Activated CD4-positive, alpha-beta T cell treated with anti-CD3 and anti-CD28 coated beads, Interleukin-2, amount 50 U/mL, for 48 hours (primary cell): ENCODE measurements around the gene KCNQ2.

Experiments used
- DNase-seq, 2 experiments: peaks; one replicate each; pipeline ENCODE4 v3.0.0-alpha.2; 2020

The KCNQ2 gene

DNA sequence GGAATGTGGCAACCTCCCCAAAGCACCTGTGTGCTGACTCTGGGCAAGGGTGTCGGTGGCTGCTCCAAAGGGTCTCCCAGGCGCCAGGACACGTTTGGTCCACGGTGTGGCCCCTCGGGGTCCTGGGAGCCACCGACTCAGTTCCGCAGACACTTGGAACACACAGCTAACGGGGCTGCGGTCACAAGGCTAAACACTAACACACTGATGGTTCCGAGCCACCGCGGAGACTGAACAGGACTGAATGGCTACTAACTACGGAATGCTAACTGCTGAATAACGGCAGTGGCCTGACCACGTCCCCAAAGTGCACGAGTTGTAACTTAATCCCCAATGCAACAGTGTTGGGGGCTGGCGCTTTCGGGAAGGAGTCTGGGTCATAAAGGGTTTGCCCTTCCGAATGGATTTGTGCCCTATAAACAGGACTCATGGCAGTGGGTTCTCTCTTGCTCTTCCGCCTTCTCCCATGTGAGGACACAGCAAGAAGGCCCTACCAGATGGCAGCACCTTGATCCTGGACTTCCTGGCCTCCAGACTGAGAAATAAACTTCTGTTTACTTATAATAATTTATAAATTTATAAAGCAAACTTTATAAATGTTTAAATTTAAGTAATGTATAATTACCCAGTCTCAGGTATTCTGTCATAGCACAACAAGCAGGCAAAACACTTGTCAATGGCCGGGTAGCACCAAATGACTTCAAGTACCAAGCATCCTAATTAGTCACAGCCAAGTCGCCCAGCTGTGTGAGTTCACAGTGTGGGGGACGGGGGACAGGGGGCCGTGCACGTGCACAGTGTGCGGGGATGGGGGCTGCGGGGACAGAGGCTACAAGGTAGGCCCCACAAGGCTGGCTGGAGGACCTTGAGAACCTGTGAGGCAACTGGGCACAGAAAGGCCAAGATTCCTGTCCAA is 28.7 kb upstream of the KCNQ2 start:
- no peak for DNase-seq

DNA sequence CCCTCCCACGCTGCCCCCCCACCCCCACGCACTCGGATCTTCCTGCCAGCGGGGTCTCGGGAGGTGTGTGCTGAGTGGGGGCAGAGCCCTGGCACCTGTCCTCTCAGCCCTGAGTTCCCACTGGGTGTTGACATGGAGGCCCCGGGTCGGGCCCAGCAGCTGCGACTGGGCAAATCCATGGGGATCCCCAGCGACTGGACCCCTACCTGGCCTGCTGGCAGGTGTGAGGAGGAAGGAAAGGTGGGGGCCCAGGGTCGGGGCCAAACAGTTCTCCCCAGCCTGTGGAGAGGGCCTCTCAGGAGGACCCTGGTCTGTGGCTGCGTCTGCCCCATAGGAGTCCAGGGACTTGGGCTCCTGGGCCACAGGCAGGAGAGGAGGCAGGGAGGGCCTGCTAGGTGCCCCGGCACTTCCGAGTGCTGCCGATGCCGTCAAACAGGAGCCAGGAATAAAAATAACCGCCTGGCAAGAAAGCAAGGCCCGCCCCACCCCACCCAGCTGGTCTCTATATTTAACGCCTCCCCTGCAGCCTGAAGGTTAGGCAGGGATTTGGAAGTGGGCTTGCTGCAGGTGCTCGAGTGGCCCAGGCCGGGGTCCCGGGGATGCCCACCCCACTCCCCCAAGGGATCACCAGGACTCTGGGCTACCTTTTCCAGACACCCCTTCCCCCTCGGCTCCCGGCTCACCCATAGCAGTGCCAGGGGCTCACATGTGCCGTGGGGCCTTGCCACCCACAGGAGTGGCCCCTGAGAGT is 27.9 kb upstream of the KCNQ2 start:
- no peak for DNase-seq

DNA sequence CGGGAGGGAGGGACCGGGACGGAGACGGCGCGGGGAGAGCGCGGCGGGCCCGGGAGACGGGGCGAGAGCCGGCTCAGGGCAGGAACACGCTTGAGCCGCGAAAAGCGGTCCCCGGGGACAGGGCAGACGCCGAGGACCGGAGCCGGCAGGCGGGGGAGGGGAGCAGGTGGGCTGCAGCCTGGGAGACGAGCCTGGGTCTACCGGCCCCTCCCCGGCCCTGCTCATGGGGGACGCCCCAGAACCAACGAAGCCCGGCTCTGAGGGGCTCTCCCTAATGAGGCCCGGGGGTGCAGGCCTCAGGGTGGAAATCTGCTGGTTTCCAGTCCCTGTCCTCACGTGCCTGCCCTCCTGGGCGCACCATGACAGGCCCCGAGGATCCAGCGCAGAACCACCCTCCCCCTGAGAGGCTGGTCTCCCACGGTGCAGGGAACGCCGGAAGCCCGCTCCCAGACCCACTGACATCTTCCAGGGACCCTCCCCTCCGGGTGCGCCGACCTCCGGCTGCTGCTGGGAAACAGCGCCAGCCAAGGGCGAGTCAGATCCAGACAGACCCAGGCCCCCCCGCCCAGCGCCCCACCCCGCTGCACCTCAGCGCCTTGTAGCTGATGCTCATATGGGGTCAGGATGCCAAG is 27.0 kb upstream of the KCNQ2 start:
- DNase-seq = no peak

DNA sequence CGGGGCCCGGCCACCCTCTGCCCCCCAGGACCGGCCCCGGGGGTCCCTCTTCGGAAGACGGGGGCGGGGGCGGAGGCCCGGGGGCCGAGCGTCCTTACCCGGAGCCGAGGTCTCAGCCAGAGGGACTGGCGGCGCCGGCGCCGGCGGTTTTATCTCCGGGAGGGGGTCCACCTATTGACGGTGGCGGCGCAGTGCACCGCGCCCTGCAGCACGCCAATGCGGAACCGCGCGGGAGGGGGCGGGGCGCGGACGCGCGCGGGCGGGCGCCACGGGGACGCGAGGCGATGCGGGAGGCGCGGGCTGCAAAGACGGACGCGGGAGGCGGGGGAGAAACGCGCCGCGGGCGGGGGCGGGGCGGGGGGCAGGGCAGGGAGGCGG is 26.5 kb upstream of the KCNQ2 start, which contains the start of gene EEF1A2:
Gene EEF1A2 (minus strand): TSS at position 124 of the 378 bp plus-strand sequence. CDS start 1,320 bp downstream, outside the sequence.
- DNase-seq = no peak

DNA sequence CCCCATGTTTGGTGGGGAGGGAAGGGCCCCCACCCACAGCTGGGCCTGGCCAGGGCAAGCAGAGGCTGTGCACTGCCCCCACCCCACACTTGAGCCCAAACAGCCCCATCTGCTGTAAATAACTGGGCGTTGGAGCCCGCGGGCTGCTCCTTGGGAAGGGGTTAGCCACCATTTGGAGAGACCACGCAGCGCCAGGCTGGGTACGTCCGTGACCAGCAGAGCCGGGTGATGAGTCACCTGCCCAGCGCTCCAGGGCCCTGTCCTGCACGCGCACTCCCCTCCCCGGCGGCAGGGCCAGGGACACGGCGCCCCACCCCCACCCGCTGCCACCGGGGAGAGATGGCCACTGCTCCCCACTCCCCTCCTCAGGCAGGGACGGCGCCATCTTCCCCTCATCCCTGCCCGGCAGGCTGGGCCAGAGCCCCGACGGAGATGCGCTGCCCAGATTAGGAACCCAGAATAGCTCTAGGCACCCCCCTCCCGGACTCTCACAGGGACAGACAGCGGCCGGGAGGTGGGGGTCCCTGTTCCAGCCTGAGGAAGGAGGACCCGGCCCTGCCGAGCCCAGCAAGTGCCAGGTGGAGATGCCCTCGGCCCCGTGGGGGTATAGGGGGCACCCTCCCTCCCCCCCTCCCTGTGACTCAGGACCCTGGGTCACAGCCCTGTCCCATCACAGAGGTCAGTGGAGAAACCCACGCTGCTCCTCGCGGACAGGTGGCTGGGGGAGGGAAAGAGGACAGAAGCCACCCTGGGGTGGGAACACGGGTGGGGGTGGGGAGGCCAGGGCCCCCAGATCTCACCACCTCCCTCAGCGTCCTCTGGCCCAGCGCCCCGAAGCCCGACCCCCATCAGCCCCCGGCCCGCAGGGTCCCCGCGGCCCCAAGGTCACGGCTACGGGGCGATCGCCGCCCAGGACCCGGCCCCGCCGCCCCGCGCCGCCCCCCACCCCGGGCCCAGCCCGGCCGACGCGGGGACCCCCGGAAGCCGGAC is 25.8 kb upstream of the KCNQ2 start:
- no peak for DNase-seq

DNA sequence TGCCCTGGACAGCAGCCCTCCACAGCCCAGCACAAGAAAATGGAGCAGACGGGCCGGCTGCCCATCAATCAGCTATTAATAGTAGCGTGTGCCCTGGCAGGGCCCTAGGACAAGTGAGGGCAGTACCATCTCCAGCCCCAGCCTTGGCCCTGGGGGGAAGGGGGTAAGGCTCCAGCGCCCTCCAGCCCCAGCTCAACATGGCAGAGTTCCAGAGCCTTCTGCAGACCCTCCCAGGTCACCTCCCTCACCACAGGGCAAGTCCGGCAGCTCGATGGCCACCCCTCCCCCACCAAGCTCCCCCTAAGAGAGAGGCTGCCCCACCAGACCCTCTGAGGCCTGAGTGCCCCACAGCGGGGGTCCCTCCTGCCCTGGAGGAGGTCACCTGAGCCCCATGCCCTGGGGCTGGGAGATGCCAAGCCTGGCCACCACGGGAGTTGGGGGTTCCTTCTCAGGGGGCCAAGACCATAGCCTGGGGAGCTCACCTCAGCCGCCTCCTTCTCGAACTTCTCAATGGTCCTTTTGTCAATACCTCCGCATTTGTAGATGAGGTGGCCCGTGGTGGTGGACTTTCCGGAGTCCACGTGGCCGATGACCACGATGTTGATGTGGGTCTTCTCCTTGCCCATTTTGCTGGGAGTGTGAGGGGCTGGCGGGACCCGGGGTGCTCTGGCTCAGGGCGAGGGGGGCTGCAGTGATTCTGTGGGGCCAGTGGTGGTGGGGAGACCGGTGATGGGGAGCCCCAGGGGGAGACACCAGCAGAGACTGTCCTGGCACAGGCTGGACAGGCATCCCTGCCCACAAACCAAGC is 24.9 kb upstream of the KCNQ2 start:
- DNase-seq = no peak

DNA sequence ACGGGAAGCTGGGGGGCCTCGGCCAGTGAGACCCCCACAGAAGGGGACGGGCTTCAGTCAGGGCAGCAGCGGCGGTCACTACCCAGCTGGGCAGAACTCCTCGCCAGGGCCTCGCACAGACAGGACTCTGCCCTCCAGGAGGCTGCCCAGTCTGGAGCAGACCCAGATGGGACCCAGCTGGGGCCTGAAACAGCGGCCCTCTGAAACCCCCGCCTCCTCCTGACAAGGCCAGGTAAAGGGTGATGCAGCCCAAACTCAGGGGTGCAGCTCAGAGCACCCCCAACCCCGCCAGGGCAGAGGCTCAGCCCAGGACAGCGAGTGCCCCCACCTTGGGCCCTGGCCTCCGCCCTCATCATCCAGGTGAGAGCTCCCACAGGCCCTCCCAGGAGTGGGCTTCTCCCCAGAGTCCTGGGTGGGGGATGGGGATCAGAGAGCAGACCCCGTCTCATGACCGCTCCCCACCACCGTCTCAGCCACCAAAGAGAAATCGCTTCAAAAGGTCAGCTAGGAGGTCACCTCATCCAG is 24.2 kb upstream of the KCNQ2 start:
- DNase-seq = no peak

DNA sequence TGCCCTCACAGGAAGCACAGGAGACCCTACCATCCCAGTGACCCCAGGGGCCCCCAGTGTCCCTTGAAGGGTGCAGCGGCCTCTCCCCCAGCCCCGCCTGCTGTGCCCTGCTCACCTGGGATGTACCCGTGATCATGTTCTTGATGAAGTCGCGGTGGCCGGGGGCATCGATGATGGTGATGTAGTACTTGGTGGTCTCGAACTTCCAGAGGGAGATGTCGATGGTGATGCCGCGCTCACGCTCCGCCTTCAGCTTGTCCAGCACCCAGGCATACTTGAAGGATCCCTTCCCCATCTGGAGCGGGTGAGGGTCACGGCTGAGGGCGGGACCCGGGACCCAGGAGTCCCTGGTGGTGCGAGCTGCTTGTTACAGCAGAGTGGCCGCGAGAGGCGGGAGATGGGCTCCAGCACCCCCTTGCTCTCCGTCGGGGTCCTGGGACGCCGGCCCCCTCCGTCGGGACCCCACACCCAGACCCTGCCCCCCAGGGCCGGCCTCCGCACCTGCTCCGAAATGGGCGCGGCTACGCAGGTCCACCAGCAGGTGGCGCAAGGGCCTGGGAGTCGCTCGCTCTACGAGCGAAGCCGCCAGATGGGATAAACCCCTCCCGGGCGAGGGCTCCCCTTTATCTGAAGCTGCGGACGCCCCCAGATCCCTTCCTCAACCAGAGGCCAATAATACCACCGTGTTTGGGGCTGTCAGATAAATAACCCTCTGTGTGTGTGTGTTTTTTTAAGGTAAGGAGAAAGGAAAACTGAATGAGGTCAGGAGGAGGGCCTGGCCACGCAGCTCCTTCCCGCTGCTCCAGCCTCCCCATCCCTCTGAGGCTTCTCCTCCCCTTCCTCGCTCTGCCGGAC is 23.5 kb upstream of the KCNQ2 start:
- DNase-seq = peak; percentile 78 to 82

DNA sequence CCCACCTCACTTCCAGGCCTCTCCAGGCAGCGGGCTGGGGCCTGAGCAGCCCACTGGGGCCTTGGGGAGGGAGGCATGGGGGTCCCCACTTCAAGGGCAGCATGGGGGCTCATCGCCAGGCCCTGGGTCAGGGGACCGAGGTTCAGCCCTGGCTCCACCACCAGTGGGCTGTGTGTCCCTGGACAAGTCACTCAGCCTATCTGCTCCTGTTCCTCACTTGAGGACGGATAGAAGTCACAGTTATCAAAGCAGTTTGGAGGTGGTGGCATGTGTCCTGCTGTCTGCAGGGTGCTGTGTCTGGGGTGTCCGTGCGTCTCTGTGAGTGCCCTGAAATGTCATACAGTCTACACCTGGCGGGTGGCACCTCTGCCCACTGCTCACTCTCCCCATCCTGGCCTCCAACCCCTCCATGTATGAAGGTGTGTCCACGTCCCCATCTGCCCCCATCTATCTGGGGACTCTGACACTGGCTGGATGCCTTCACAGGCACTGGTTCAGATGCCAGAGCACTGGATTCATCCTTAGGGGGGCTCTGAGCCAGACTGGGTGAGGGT is 22.8 kb upstream of the KCNQ2 start:
- no peak for DNase-seq

DNA sequence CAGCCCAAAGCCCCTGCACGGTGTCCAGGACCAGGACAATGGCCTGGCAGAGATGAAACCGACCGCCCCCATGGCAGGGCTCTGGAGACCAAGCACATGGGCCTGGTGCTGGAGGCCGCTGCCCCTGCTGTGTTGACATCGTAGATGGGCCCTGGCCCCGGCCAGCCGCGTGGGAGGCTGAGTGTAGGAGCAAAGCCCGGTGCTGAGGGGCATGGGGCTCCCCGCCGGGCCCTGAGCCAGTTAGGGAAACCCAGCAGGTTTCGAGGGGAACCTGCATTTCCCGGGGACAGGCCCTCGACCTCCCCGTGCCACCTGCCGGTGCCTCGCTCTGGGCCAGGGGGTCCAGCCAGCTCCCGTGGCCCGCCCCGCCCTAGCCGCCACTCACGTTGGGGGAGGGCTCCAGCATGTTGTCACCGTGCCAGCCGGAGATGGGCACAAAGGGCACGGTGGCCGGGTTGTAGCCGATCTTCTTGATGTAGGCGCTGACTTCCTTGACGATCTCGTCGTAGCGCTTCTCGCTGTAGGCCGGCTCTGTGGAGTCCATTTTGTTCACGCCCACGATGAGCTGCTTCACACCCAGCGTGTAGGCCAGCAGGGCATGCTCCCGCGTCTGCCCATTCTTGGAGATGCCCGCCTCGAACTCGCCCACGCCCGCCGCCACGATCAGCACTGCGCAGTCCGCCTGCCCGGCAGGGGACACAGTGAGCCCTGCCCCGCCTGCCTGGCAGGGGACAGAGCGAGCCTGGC is 22.1 kb upstream of the KCNQ2 start:
- DNase-seq = no peak

DNA sequence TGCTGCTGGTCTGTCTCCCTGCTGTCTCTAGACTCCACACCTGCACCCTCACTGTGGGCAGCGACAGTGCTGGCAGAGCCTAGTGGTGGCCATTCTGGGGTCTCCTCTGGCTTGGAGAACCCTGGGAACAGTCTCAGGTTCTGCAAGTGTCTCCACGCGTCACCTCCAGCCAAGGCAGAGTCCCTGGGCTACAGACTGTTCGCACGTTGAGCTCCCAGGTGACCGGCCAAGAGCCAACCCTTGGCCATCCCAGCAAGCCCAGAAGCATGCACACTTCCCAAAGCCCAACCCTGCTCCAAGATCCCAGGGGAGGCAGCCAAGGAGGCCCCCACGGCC is 21.6 kb upstream of the KCNQ2 start:
- no peak for DNase-seq

DNA sequence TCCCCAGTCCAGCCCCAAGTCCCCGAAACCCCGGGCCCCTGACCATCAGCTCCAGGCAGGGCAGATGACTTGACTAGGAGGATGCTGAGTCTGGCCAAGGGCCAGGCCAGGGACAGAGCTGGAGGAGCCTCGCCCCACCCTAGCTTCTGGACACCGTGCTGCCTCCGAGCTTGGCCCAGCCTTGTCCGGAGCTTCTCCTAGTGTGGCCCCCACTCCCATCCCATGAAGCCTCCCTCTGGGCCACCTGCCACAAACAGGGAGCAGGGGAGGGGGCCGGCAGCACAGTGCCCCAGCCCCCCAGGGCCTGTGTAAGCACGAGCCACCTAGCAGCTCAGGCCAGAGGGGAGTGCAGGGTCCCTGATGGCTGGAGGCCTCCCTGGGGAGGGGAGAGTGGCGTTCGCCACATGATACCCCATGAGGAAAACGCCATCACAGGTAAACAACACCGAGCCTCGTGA is 21.1 kb upstream of the KCNQ2 start:
- DNase-seq = no peak

DNA sequence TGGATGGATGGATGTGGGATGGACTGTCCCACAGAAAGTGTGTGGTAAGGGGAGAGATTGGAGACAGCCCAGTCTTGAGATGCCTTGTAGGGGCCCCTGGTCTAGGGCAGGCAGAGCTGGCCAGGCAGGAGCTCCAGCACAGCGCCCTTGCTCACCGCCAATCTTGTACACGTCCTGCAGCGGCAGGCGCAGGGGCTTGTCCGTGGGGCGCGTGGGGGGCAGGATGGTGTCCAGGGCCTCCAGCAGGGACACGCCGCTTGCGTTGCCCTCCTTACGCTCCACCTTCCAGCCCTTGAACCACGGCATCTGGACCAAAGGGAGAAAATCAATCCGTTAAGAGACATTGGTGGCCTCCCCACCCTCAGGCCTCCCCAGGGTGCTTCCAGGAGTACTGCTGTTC is 20.5 kb upstream of the KCNQ2 start:
- no peak for DNase-seq

DNA sequence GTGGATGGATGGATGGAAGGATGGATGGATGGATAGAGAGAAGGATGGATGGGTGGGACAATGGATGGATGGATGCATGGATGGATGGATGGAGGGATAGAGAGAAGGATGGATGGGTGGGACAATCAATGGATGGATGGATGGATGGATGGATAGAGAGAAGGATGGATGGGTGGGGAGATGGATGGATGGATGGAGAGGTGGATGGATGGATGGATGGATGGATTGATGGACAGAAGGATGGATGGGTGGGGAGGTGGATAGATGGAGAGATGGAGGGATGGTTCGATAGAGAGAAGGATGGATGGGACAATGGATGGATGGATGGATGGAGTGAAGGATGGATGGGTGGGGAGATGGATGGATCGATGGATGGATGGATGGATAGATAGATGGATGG is 20.1 kb upstream of the KCNQ2 start:
- DNase-seq = no peak

DNA sequence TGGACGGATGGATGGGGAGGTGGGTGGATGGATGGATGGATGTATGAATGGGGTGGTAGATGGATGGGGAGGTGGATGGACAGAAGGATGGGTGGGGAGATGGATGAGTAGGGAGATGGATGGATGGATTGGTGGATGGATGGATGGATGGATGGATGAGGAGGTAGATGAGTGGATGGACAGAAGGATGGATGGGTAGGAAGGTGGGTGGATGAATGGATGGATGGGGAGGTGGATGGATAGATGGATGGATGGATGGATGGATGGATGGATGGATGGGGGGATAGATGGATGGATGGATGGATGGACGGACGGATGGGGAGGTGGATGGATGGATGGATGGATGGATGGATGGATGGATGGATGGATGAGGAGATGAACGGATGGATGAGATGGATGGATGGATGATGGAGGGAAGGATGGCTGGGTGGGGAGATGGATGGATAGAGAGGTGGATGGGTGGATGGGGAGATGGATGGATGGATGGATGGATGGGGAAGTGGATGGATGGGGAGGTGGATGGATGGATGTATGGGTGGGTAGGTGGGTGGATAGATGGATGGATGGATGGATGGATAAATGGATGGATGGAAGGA is 19.3 kb upstream of the KCNQ2 start:
- DNase-seq = no peak

DNA sequence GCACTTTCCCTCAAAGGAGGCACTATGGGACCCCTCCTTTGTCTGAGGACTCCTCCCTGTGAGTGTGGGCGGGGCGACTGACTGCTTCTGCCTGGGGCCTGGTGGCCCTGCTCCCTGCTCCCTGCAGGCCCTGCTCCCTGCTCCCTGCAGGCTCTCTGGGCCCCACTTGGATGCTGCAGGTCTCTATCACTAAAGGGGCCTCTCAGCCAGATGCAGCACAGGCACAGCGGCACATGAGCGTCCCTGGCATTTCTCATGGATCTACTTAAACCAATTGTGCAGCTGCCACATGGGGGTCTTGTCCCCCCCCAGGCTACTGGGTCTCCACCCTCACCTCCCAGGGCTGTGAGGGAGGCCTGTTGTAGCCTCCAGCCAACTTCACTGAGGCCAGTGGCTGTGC is 18.6 kb upstream of the KCNQ2 start:
- DNase-seq = no peak

DNA sequence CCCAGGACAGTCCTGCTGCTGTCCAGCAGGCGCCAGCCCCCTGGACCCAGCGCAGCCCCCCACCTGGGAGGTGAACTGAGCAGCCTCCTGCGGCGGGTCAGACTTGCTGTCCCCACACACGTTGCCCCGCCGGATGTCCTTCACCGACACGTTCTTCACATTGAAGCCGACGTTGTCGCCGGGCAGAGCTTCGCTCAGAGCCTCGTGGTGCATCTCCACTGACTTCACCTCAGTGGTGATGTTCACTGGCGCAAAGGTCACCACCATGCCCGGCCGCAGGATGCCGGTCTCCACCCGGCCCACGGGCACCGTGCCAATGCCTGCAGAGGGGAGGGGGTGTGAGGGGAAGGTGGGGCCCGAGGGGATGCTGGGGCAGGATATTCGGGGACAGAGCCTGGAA is 18.0 kb upstream of the KCNQ2 start:
- DNase-seq = no peak

DNA sequence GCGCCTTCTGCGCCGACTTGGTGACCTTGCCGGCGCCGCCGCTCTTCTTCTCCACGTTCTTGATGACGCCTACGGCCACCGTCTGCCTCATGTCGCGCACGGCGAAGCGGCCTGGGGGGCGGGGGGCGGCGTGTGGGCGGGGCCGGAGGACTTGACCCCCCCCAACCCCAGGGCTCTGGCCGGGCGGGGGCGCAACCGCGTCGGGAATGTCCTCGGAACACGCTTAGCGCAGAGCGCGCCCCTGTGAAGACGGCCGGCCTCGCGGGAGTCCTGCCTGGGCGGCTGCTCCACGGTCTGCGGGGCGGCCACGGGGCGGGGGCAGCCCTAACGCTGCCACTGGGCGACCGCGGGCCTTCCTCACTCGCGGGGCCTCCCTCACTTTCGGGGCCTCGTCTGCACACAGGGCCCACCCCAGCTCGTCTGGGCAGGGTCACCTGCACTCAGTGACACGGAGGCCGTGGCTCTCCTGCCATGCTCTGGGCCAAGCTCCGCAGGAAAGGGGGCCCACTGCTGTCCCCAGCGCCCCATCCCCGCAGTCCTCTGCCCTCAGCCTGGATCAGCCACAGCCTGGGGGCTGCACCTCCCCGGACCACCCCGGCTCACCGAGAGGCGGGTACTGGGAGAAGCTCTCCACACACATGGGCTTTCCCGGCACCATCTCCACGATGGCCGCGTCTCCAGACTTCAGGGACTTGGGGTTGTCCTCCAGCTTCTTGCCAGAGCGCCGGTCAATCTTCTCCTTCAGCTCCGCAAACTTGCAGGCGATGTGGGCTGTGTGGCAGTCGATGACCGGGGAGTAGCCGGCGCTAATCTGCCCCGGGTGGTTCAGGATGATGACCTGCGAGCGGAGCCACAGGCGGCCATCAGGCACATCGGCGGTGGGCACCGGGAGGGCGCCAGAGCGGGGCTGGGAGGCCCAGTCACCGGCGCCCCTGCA is 16.1 kb upstream of the KCNQ2 start:
- DNase-seq = no peak
